NCI-H524 treated with DMSO at 0.1 percent for 48 hours (cell line): ENCODE data around the gene ROBO4.

ENCODE experiments used
- DNase-seq: peaks from one replicate; lab custom pipeline; 2025; lab: John Stamatoyannopoulos, UW

The ROBO4 gene

GRCh38 chr11:124897674-124898262, at the start of gene ROBO4:
ROBO4 (minus strand) TSS chr11:124897865; CDS start chr11:124897795, 70 bp downstream.
- no peak for DNase-seq

- DNase-seq = no peak
Observed at GRCh38 chr11:124946735-124947141, 49.1 kb upstream of the ROBO4 start.

GRCh38 chr11:124945826-124946225, 48.2 kb upstream of the ROBO4 start:
- no peak for DNase-seq

- DNase-seq = no peak
Observed at GRCh38 chr11:124944565-124944964, 46.9 kb upstream of the ROBO4 start.

GRCh38 chr11:124943741-124944140, 46.1 kb upstream of the ROBO4 start:
- no peak for DNase-seq

- no peak for DNase-seq
Observed at GRCh38 chr11:124943254-124943616, 45.6 kb upstream of the ROBO4 start.

- no peak for DNase-seq
Observed at GRCh38 chr11:124942466-124943253, 45.0 kb upstream of the ROBO4 start.

- no peak for DNase-seq
Observed at GRCh38 chr11:124941703-124942102, 44.0 kb upstream of the ROBO4 start.

- no peak for DNase-seq
Observed at GRCh38 chr11:124938970-124939369, 41.3 kb upstream of the ROBO4 start.

- no peak for DNase-seq
Observed at GRCh38 chr11:124938206-124938765, 40.6 kb upstream of the ROBO4 start.

- DNase-seq = no peak
Observed at GRCh38 chr11:124937336-124937935, 39.8 kb upstream of the ROBO4 start.

- no peak for DNase-seq
Observed at GRCh38 chr11:124935548-124936514, 38.2 kb upstream of the ROBO4 start, which contains the start of gene HEPACAM. HEPACAM (minus strand) TSS chr11:124936047; CDS start chr11:124936006, 41 bp downstream.

GRCh38 chr11:124934862-124935547, 37.3 kb upstream of the ROBO4 start:
- DNase-seq = no peak

GRCh38 chr11:124930799-124931198, 33.1 kb upstream of the ROBO4 start:
- DNase-seq = no peak

- DNase-seq = no peak
Observed at GRCh38 chr11:124928942-124929665, 31.4 kb upstream of the ROBO4 start.

- no peak for DNase-seq
Observed at GRCh38 chr11:124923296-124923695, 25.6 kb upstream of the ROBO4 start.

- DNase-seq = no peak
Observed at GRCh38 chr11:124922831-124923230, 25.2 kb upstream of the ROBO4 start.

- DNase-seq = peak; percentile 48
Observed at GRCh38 chr11:124920870-124921609, 23.4 kb upstream of the ROBO4 start.

GRCh38 chr11:124920356-124920755, 22.7 kb upstream of the ROBO4 start:
- DNase-seq = no peak

GRCh38 chr11:124919898-124920297, 22.2 kb upstream of the ROBO4 start:
- peak; percentile 64 for DNase-seq
